Mesenteric fat pad (tissue), 1 donor: ENCODE data around the gene LRP4. TPM values are rescaled to one million over a fixed set of nuclear protein-coding genes. Genes with fewer than 3 reads are reported as not detected.
A peak's percentile ranks its signal among the peaks of the same experiment; 100 is the strongest.

Experiments used
- DNase-seq: peaks from one replicate; pipeline ENCODE4 v3.0.0-alpha.2; 2020; ENCODE audit warnings: low spot score
- total RNA-seq: library from RNA; stranded (reverse); fragmentation: NEBNext Ultra II Directional; extraction: Animal tissue kit (Norgen Biotek cat#: 25700); gene quantifications from one replicate; pipeline ENCODE4 v1.2.1, GENCODE V29; 2021
- donor health status: DM: yes; HTN: yes; CAD: no.

The LRP4 gene
- total RNA-seq, 1 donor from 2014 or later, result 3.1 TPM

- DNase-seq, result no peak
Measured at GRCh38 chr11:46846510-46846830, 71.9 kb downstream of the LRP4 start.

- DNase-seq, result peak; percentile 95
Measured at GRCh38 chr11:46845740-46846509, 72.4 kb downstream of the LRP4 start, which contains the start of gene CKAP5. Gene CKAP5, minus strand, starts transcription at chr11:46846280. Its CDS starts 25,049 bp downstream, at chr11:46821231.

GRCh38 chr11:46845440-46845739, 73.0 kb downstream of the LRP4 start:
- DNase-seq, result no peak

GRCh38 chr11:46840116-46840515, 78.2 kb downstream of the LRP4 start:
- no peak for DNase-seq

GRCh38 chr11:46838501-46838900, 79.8 kb downstream of the LRP4 start:
- DNase-seq, result no peak

GRCh38 chr11:46837860-46838259, 80.5 kb downstream of the LRP4 start:
- DNase-seq, result no peak

- no peak for DNase-seq
Measured at GRCh38 chr11:46836870-46837269, 81.5 kb downstream of the LRP4 start.

- DNase-seq, result no peak
Measured at GRCh38 chr11:46836431-46836830, 81.9 kb downstream of the LRP4 start.

GRCh38 chr11:46835897-46836296, 82.5 kb downstream of the LRP4 start:
- no peak for DNase-seq

- no peak for DNase-seq
Measured at GRCh38 chr11:46834821-46835220, 83.5 kb downstream of the LRP4 start.

- no peak for DNase-seq
Measured at GRCh38 chr11:46832511-46833214, 85.7 kb downstream of the LRP4 start.

- DNase-seq, result no peak
Measured at GRCh38 chr11:46827995-46828394, 90.4 kb downstream of the LRP4 start.

GRCh38 chr11:46826310-46827044, 91.9 kb downstream of the LRP4 start:
- peak; percentile 93 for DNase-seq

GRCh38 chr11:46808799-46809431, 109.4 kb downstream of the LRP4 start:
- no peak for DNase-seq

Other genes starting within 250 kb of the LRP4 start
- gene ARHGAP1, start 217.9 kb downstream of the LRP4 start, total RNA-seq, result 103 TPM
- 5.8 TPM for gene ZNF408, start 217.5 kb downstream of the LRP4 start, total RNA-seq
- not detected for gene F2, start 199.3 kb downstream of the LRP4 start, total RNA-seq
- gene CKAP5, start 72.3 kb downstream of the LRP4 start, total RNA-seq, result 54.4 TPM
- 15.3 TPM for gene CSTPP1, start 18.2 kb upstream of the LRP4 start, total RNA-seq